ENCODE data around the gene LUZP1. TPM values are rescaled to one million over a fixed set of nuclear protein-coding genes. Genes with fewer than 3 reads are reported as not detected.

The LUZP1 gene
- total RNA-seq, 1 experiment from 2014 or later, result 40.2 TPM

- TF ChIP-seq REST (IDR thresholded peaks at IDR 0.05; ENCODE audit: insufficient read depth in 1 of 2, low read depth in 2 of 2, low read length in 1 of 2) (no peak), SIN3A (IDR thresholded peaks at IDR 0.05; ENCODE audit: borderline replicate concordance, insufficient read depth, low read depth, low read length) (no peak)
- in situ Hi-C loops (cut with HindIII; ENCODE audit: low pct_unique_long_range_greater_than_20kb, low sequenced_read_pairs), result loop anchor here (25.0 kb wide), 1 partner anchor 90 kb away; no protein-coding TSS in a partner anchor
- ATAC-seq, result no peak
- DNase-seq (ENCODE audit: low read depth, low spot score), result no peak
- intact Hi-C loops (cut with micrococcal nuclease; ENCODE audit: unreplicated experiment), result no loop called here
- no peaks in the 10 kb centered on the region for H3K9me3 ChIP-seq (ENCODE audit: control insufficient read depth, insufficient read depth, low read depth, low read length)
- H3K27me3 ChIP-seq (ENCODE audit: control insufficient read depth, insufficient read depth, low read length), result no peaks in the 10 kb centered on the region
- no peaks in the 10 kb centered on the region for H3K36me3 ChIP-seq (ENCODE audit: control insufficient read depth, insufficient read depth, low read length)
- peak overlapping the region; percentile 40 for H3K27ac ChIP-seq (ENCODE audit: low read length)
- peaks cover 6% of the 10 kb centered on the region for H3K4me1 ChIP-seq (ENCODE audit: control insufficient read depth, insufficient read depth, low read length)
- POLR2A ChIA-PET, result interaction anchor here (0.8 kb wide), 2 partner anchors 43 to 128 kb away, joined by 4 read pairs; no protein-coding TSS in a partner anchor
- CTCF ChIA-PET, result interaction anchor here (0.6 kb wide), 1 partner anchor 39 kb away, joined by 3 read pairs; no protein-coding TSS in a partner anchor
- no TSS peak for BruUV-seq (replicated peaks)
- H3K4me3 ChIP-seq (ENCODE audit: low read depth in 2 of 2, low read length in 2 of 2), result peak overlapping the region; percentile 46 to 73
These were observed 8.4 kb upstream of the LUZP1 start for GRCh38 chr1:23177031-23177430.

- no peak for DNase-seq (ENCODE audit: low read depth, low spot score)
- Histone ChIP-seq H3K4me3 (ENCODE audit: low read depth in 2 of 2, low read length in 2 of 2) (no peak overlapping the region), H3K27me3 (ENCODE audit: control insufficient read depth, insufficient read depth, low read length) (no peaks in the 10 kb centered on the region), H3K9me3 (ENCODE audit: control insufficient read depth, insufficient read depth, low read depth, low read length) (no peaks in the 10 kb centered on the region), H3K27ac (ENCODE audit: low read length) (no peak overlapping the region), H3K36me3 (ENCODE audit: control insufficient read depth, insufficient read depth, low read length) (no peaks in the 10 kb centered on the region), H3K4me1 (ENCODE audit: control insufficient read depth, insufficient read depth, low read length) (peaks cover 17% of the 10 kb centered on the region)
- intact Hi-C loops (cut with micrococcal nuclease; ENCODE audit: unreplicated experiment), result no loop called here
- POLR2A ChIA-PET, result interaction anchor here (0.6 kb wide), 1 partner anchor 166 kb away, joined by 3 read pairs; no protein-coding TSS in a partner anchor
- no peak for TF ChIP-seq CTCF (IDR thresholded peaks at IDR 0.05)
- no peak for TF ChIP-seq SIN3A (IDR thresholded peaks at IDR 0.05; ENCODE audit: borderline replicate concordance, insufficient read depth, low read depth, low read length)
- no peak for TF ChIP-seq TCF7L2 (IDR thresholded peaks at IDR 0.05; ENCODE audit: low read depth, low read length)
- TF ChIP-seq REST (IDR thresholded peaks at IDR 0.05; ENCODE audit: insufficient read depth in 1 of 2, low read depth in 2 of 2, low read length in 1 of 2), result no peak
- TF ChIP-seq POLR2AphosphoS5 (IDR thresholded peaks at IDR 0.05; ENCODE audit: low read depth, low read length), result no peak
- CTCF ChIA-PET, result interaction anchor here (0.5 kb wide), 1 partner anchor 28 kb away, joined by 4 read pairs; no protein-coding TSS in a partner anchor
- ATAC-seq, result no peak
- in situ Hi-C loops (cut with HindIII; ENCODE audit: low pct_unique_long_range_greater_than_20kb, low sequenced_read_pairs), result loop anchor here (25.0 kb wide), 1 partner anchor 87 kb away; no protein-coding TSS in a partner anchor
- no TSS peak for BruUV-seq (replicated peaks)
These were observed 5.9 kb upstream of the LUZP1 start for GRCh38 chr1:23174426-23175110.

Measured in Panc1 (cell line).